ENCODE measurements around the gene ECSIT.

DNA sequence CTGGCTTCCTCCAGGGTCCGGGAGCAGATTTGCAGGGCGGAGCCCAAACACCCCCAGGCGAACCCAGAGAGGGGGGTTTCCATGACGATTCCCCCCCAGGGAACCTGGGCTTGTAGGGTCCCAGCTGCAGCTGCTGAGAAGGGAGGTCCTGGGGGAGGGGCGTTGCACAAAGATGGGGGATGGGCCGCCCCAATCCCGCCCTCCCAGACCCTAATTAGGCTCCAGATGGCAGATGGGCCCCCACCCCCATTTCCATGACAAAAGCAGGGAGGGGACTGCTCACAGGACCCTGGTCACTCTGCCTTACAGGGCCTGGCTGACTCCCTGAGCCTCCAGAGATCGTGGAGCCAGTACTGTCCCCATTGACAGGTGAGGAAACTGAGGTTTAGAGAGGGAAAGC, 63.3 kb downstream of the ECSIT start:
- TF ChIP-seq, protein P1, sequence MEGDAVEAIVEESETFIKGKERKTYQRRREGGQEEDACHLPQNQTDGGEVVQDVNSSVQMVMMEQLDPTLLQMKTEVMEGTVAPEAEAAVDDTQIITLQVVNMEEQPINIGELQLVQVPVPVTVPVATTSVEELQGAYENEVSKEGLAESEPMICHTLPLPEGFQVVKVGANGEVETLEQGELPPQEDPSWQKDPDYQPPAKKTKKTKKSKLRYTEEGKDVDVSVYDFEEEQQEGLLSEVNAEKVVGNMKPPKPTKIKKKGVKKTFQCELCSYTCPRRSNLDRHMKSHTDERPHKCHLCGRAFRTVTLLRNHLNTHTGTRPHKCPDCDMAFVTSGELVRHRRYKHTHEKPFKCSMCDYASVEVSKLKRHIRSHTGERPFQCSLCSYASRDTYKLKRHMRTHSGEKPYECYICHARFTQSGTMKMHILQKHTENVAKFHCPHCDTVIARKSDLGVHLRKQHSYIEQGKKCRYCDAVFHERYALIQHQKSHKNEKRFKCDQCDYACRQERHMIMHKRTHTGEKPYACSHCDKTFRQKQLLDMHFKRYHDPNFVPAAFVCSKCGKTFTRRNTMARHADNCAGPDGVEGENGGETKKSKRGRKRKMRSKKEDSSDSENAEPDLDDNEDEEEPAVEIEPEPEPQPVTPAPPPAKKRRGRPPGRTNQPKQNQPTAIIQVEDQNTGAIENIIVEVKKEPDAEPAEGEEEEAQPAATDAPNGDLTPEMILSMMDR (conservative IDR thresholded peaks at IDR 0.05) = no peak
- no peak for TF ChIP-seq ZFX (IDR thresholded peaks at IDR 0.05)

Data from C4-2B (cell line).